HCT116 (cell line): Measurements from ENCODE around the gene RAB11FIP2.

ENCODE experiments used
- CEBPB ChIP-seq: IDR thresholded peaks from 2 replicates; pipeline ENCODE4 v1.6.1; 2012; ENCODE audit warnings: low read depth
- EZH2 ChIP-seq: fragments of 200-600 bp; sonication (generic); IDR thresholded peaks from 2 replicates; pipeline ENCODE4 v1.6.1; 2017; ENCODE audit warnings: antibody characterized with exemption, mixed run types
- EZH2phosphoT487 ChIP-seq: fragments of 200-600 bp; IDR thresholded peaks from 2 replicates; pipeline ENCODE4 v1.6.1; 2018; ENCODE audit warnings: antibody characterized with exemption, borderline replicate concordance
- JUND ChIP-seq: IDR thresholded peaks from 2 replicates; pipeline ENCODE4 v1.6.1; 2012
- POLR2A ChIP-seq: IDR thresholded peaks from 2 replicates; pipeline ENCODE4 v1.7.0; 2011; ENCODE audit warnings: borderline replicate concordance; ENCODE audit not compliant: insufficient read depth, insufficient read length; ENCODE audit errors: extremely low read depth
- POLR2AphosphoS5 ChIP-seq: IDR thresholded peaks from 2 replicates; pipeline ENCODE4 v1.6.1; 2011; ENCODE audit warnings: mild to moderate bottlenecking, low read depth, low read length, moderate library complexity
- RAD21 ChIP-seq: IDR thresholded peaks from 2 replicates; pipeline ENCODE4 v1.6.1; 2012; ENCODE audit warnings: low read depth, mild to moderate bottlenecking
- SP1 ChIP-seq: IDR thresholded peaks from 2 replicates; pipeline ENCODE4 v1.6.1; 2012; ENCODE audit warnings: low read depth
- SRF ChIP-seq: IDR thresholded peaks from 2 replicates; pipeline ENCODE4 v1.6.1; 2012; ENCODE audit warnings: low read depth
- YY1 ChIP-seq: IDR thresholded peaks from 2 replicates; pipeline ENCODE4 v1.6.1; 2011; ENCODE audit warnings: low read length, low read depth, moderate library complexity, mild to moderate bottlenecking; ENCODE audit not compliant: insufficient replicate concordance; ENCODE audit errors: extremely low read depth
- ZFX ChIP-seq: fragments of 450-650 bp; IDR thresholded peaks from 2 replicates; pipeline ENCODE4 v1.6.1; 2017
- ZNF274 ChIP-seq: fragments of 200-500 bp; sonication (Bioruptor generic); IDR thresholded peaks from 2 replicates; pipeline ENCODE4 v1.6.1; 2014; ENCODE audit warnings: mild to moderate bottlenecking, low read depth, low read length, inconsistent platforms
- TF ChIP-seq, protein P1 (sequence below), 3 experiments: fragments of 200-600 bp in 1 of 3; sonication (generic) in 1 of 3; IDR thresholded peaks in 2 of 3; conservative IDR thresholded peaks in 1 of 3; 2 replicates each; pipeline ENCODE4 v1.5.1; 2012 to 2017; ENCODE audit warnings: low read depth in 2 of 3, low read length in 2 of 3, antibody characterized with exemption in 1 of 3, borderline replicate concordance in 1 of 3, control low read depth in 1 of 3, mild to moderate bottlenecking in 1 of 3, mixed read lengths in 1 of 3, mixed run types in 1 of 3, moderate library complexity in 1 of 3; ENCODE audit not compliant: insufficient read depth in 1 of 3

DNA sequence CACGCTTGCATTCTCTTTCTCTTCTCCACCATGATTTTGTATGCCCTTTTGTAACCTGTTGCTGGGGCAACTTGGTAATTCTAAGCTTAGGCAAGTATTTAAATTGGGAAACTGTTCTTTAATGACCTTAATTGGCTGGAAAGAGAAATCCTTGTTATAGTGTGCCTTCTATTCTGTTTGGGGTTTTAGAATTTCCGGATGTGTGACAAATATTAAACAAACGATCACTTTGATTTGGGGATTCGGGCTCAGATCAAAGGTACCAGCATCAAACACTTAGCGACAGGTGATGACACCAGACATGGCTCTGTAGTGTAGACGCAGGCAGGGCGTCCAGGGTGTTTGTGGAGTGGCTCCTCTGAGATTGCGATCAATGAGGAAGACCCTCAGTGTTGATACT is 55.0 kb downstream of the RAB11FIP2 start:
- TF ChIP-seq POLR2AphosphoS5: no peak
- TF ChIP-seq, protein P1, sequence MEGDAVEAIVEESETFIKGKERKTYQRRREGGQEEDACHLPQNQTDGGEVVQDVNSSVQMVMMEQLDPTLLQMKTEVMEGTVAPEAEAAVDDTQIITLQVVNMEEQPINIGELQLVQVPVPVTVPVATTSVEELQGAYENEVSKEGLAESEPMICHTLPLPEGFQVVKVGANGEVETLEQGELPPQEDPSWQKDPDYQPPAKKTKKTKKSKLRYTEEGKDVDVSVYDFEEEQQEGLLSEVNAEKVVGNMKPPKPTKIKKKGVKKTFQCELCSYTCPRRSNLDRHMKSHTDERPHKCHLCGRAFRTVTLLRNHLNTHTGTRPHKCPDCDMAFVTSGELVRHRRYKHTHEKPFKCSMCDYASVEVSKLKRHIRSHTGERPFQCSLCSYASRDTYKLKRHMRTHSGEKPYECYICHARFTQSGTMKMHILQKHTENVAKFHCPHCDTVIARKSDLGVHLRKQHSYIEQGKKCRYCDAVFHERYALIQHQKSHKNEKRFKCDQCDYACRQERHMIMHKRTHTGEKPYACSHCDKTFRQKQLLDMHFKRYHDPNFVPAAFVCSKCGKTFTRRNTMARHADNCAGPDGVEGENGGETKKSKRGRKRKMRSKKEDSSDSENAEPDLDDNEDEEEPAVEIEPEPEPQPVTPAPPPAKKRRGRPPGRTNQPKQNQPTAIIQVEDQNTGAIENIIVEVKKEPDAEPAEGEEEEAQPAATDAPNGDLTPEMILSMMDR (IDR thresholded peaks at IDR 0.05 in 2 of 3, conservative IDR thresholded peaks at IDR 0.05 in 1 of 3; ENCODE audit: borderline replicate concordance in 1 of 3, insufficient read depth in 1 of 3, low read depth in 2 of 3, low read length in 2 of 3): no peak
- TF ChIP-seq ZFX: no peak
- no peak for TF ChIP-seq POLR2A
- TF ChIP-seq SP1: no peak
- no peak for TF ChIP-seq ZNF274
- no peak for TF ChIP-seq SRF
- TF ChIP-seq EZH2phosphoT487: no peak
- TF ChIP-seq JUND: no peak
- TF ChIP-seq YY1: no peak
- TF ChIP-seq CEBPB: no peak
- no peak for TF ChIP-seq RAD21
- no peak for TF ChIP-seq EZH2
